K562 (cell line): Measurements from ENCODE around the gene EFNB3. TPM values are rescaled to one million over a fixed set of nuclear protein-coding genes. Genes with fewer than 3 reads are reported as not detected.

Source experiments
- ATAC-seq: fragments of 200-7000 bp; cut with Tn5 transposase; 3 replicates; pipeline ENCODE4 v1.9.1; 2020; ENCODE audit warnings: moderate library complexity
- BruUV-seq: library from RNA; stranded (reverse); fragments of 400-500 nt; replicated peaks from 2 replicates; lab custom pipeline; 2021; lab: Mats Ljungman, UMichigan
- CTCF ChIA-PET: fragments of 300-600 bp; formaldehyde crosslinking; extraction: SDS; loops from one replicate; lab custom pipeline; 2021; ENCODE audit warnings: low intra/inter-chr PET ratio; lab: Yijun Ruan, JAX
- POLR2A ChIA-PET: fragments of 300-600, 350-650 bp; sonication (Branson Sonifier 250); formaldehyde crosslinking; extraction: SDS; loops from one replicate; lab custom pipeline; 2021; ENCODE audit warnings: antibody characterized with exemption, inconsistent platforms; lab: Yijun Ruan, JAX
- DNase-seq, 4 experiments: peaks; one replicate each; pipeline versions ENCODE4 v3.0.0 to v3.0.0-alpha.2; 2011 to 2018; ENCODE audit warnings: low spot score in 3 of 4, mixed read lengths in 3 of 4; ENCODE audit errors: extremely low read depth in 1 of 4
- FAIRE-seq: peaks from 2 replicates; lab custom pipeline; 2011; peaks lifted over from hg19 to GRCh38; lab: Jason Lieb, UNC
- H2AFZ ChIP-seq: 2 replicates; pipeline ENCODE4 v1.6.0; 2011; ENCODE audit warnings: low read depth, low read length, control low read depth, inconsistent platforms
- H3K27ac ChIP-seq: fragments of 200-600 bp; 3 replicates; pipeline ENCODE4 v1.8.0; 2011; ENCODE audit warnings: low read depth, mild to moderate bottlenecking, control low read depth, inconsistent platforms, low read length, moderate library complexity, mixed read lengths; ENCODE audit errors: extremely low read depth
- H3K27me3 ChIP-seq, 2 experiments: fragments of 300-600 bp in 1 of 2; 2 replicates in 1 of 2; 3 replicates in 1 of 2; pipeline versions ENCODE4 v1.6.0 to v1.8.0; 2011; ENCODE audit warnings: inconsistent platforms in 2 of 2, low read length in 2 of 2, mild to moderate bottlenecking in 1 of 2, mixed read lengths in 1 of 2, moderate library complexity in 1 of 2; ENCODE audit not compliant: control insufficient read depth in 2 of 2, insufficient read depth in 2 of 2
- H3K36me3 ChIP-seq: fragments of 300-600 bp; 3 replicates; pipeline ENCODE4 v1.8.0; 2011; ENCODE audit warnings: mild to moderate bottlenecking, low read length, inconsistent platforms; ENCODE audit not compliant: control insufficient read depth, insufficient read depth
- H3K4me1 ChIP-seq, 2 experiments: fragments of 200-600 bp in 1 of 2; replicated peaks in 1 of 2; 2 replicates in 1 of 2; 3 replicates in 1 of 2; pipeline versions ENCODE4 v1.5.1 to v1.8.0; 2011; ENCODE audit warnings: inconsistent platforms in 2 of 2, low read length in 2 of 2, mild to moderate bottlenecking in 1 of 2, mixed read lengths in 1 of 2, moderate library complexity in 1 of 2; ENCODE audit not compliant: control insufficient read depth in 2 of 2, insufficient read depth in 2 of 2
- H3K4me2 ChIP-seq: 2 replicates; pipeline ENCODE4 v1.6.1; 2011; ENCODE audit warnings: low read length, control low read depth, inconsistent platforms, mixed read lengths; ENCODE audit not compliant: insufficient read depth
- H3K4me3 ChIP-seq: fragments of 200-600 bp; sonication (generic), shearing (Covaris generic); 2 replicates; pipeline ENCODE4 v1.5.1; 2016; ENCODE audit warnings: control low read depth, inconsistent platforms
- H3K79me2 ChIP-seq: fragments of 200-600 bp; 3 replicates; pipeline ENCODE4 v1.8.0; 2011; ENCODE audit warnings: low read length, inconsistent platforms; ENCODE audit not compliant: control insufficient read depth, insufficient read depth
- H3K9ac ChIP-seq, 2 experiments: 2 replicates each; pipeline versions ENCODE4 v1.6.0 to v1.6.1; 2011; ENCODE audit warnings: low read depth in 2 of 2, low read length in 2 of 2, control low read depth in 1 of 2, inconsistent platforms in 1 of 2, mild to moderate bottlenecking in 1 of 2, mixed read lengths in 1 of 2; ENCODE audit not compliant: insufficient read depth in 1 of 2
- H3K9me1 ChIP-seq: one replicate; pipeline ENCODE4 v1.6.0; 2011; ENCODE audit warnings: inconsistent platforms, mild to moderate bottlenecking, low read length, moderate library complexity; ENCODE audit not compliant: control insufficient read depth, insufficient read depth
- H3K9me3 ChIP-seq: replicated peaks from 2 replicates; pipeline ENCODE4 v1.5.1; 2011; ENCODE audit warnings: low read depth, low read length, inconsistent platforms; ENCODE audit not compliant: control insufficient read depth, insufficient read depth
- H4K20me1 ChIP-seq: replicated peaks from 2 replicates; pipeline ENCODE4 v1.6.1; 2011; ENCODE audit warnings: low read length, inconsistent platforms, mixed read lengths; ENCODE audit not compliant: control insufficient read depth, insufficient read depth
- CLOCK ChIP-seq: fragments of 250-450 bp; sonication (Bioruptor Pico); IDR thresholded peaks from 2 replicates; pipeline ENCODE4 v1.4.0; 2020; ENCODE audit warnings: mild to moderate bottlenecking, moderate library complexity, borderline replicate concordance
- EP400 ChIP-seq: fragments of 450-650 bp; IDR thresholded peaks from 2 replicates; pipeline ENCODE4 v1.6.1; 2017; ENCODE audit warnings: antibody characterized with exemption, mild to moderate bottlenecking, moderate library complexity
- KLF1 ChIP-seq: fragments of 450-650 bp; IDR thresholded peaks from 2 replicates; pipeline ENCODE4 v1.6.1; 2016; ENCODE audit warnings: missing genetic modification characterization, missing compliant biosample characterization
- KLF16 ChIP-seq: IDR thresholded peaks from 2 replicates; pipeline ENCODE4 v1.6.1; 2016; ENCODE audit warnings: antibody characterized with exemption
- MEF2A ChIP-seq: IDR thresholded peaks from 2 replicates; pipeline ENCODE4 v1.6.1; 2011; ENCODE audit warnings: low read depth, mild to moderate bottlenecking, low read length, moderate library complexity; ENCODE audit not compliant: control insufficient read depth
- PTRF ChIP-seq: fragments of 450-650 bp; IDR thresholded peaks from 2 replicates; pipeline ENCODE4 v1.6.1; 2016; ENCODE audit warnings: mild to moderate bottlenecking, missing genetic modification characterization, missing compliant biosample characterization
- THRB ChIP-seq: fragments of 450-650 bp; formaldehyde crosslinking; conservative IDR thresholded peaks from 2 replicates; pipeline ENCODE4 v1.4.0; 2022; ENCODE audit warnings: mild to moderate bottlenecking, missing genetic modification characterization
- ZBTB26 ChIP-seq: fragments of 450-650 bp; formaldehyde crosslinking; IDR thresholded peaks from 2 replicates; pipeline ENCODE4 v1.4.0; 2022; ENCODE audit warnings: missing genetic modification characterization
- ZBTB9 ChIP-seq: fragments of 450-650 bp; formaldehyde crosslinking; IDR thresholded peaks from 2 replicates; pipeline ENCODE4 v1.4.0; 2020; ENCODE audit warnings: mild to moderate bottlenecking, moderate library complexity
- ZFP91 ChIP-seq: sonication (generic); formaldehyde crosslinking; IDR thresholded peaks from 2 replicates; pipeline ENCODE4 v1.8.0; 2022; ENCODE audit warnings: mild to moderate bottlenecking, missing genetic modification reagents
- ZNF274 ChIP-seq: IDR thresholded peaks from 2 replicates; pipeline ENCODE4 v1.6.1; 2011; ENCODE audit warnings: low read depth, mild to moderate bottlenecking, low read length, moderate library complexity, borderline replicate concordance
- ZNF3 ChIP-seq: fragments of 250-450 bp; sonication (Bioruptor Pico); IDR thresholded peaks from 2 replicates; pipeline ENCODE4 v1.5.0; 2021; ENCODE audit warnings: mild to moderate bottlenecking, moderate library complexity
- ZNF655 ChIP-seq: fragments of 250-450 bp; sonication (Bioruptor Pico); IDR thresholded peaks from 2 replicates; pipeline ENCODE4 v1.5.0; 2021
- WGBS: fragments of 100-300 bp; shearing (Covaris generic); methylation state at CpG from one replicate; pipeline ENCODE4 v1.1.6; 2016; ENCODE audit warnings: low coverage, mixed read lengths; ENCODE audit not compliant: insufficient coverage; ENCODE audit errors: missing lambda C conversion rate; 5-methylcytosine and 5-hydroxymethylcytosine counted together
- in situ Hi-C: fragments of 300-500 bp; cut with MboI; formaldehyde crosslinking; loops from 4 replicates; pipeline ENCODE4 v1.15.0; 2018; ENCODE audit warnings: inconsistent platforms, mixed read lengths
- intact Hi-C: fragments of 100-400 bp; cut with micrococcal nuclease; formaldehyde crosslinking; loops from 2 replicates; pipeline ENCODE4 v1.14.2; 2022
- polyA plus RNA-seq, 8 experiments: library from polyadenylated mRNA; depleted of rRNA in 4 of 8; stranded (reverse) in 5 of 8; unstranded in 3 of 8; fragments of >200 nt; fragmentation: Nextera tagmentation in 2 of 8; fragmentation: Illumina TruSeq in 1 of 8; extraction: Ambion mirVana in 2 of 8; extraction: Trizol in 1 of 8; gene quantifications; 2 replicates each; pipeline versions ENCODE4 v1.2.1 to v1.2.3, GENCODE V29; 2011 to 2014; ENCODE audit warnings: inconsistent platforms in 1 of 8, missing spikeins in 1 of 8
- total RNA-seq, 7 experiments: library from RNA; depleted of rRNA in 6 of 7; stranded (reverse); fragments of >200 nt in 6 of 7; fragmentation: Illumina TruSeq in 2 of 7; extraction: Trizol in 2 of 7; gene quantifications; 2 replicates each; pipeline versions ENCODE4 v1.2.1 to v1.2.3, GENCODE V29; 2011 to 2021; ENCODE audit warnings: low replicate concordance in 1 of 7

Gene EFNB3
- total and polyA plus RNA-seq, 9 of the 15 experiments (the other 6 are each of a cell fraction or from before 2014, with no cell fraction given): not detected

- 95% methylated on average over 10 of the region's 10 CpGs for WGBS
- no peak for TF ChIP-seq ZBTB26 (CRISPR knock-in tag)
- no peak for TF ChIP-seq ZNF3
- TF ChIP-seq THRB: no peak
- no peak for TF ChIP-seq EP400
- no peak for TF ChIP-seq ZBTB9
- no peak for TF ChIP-seq ZFP91 (CRISPR knock-in tag)
- no peak for TF ChIP-seq KLF1 (tag)
- no peak for TF ChIP-seq MEF2A
- no peak for TF ChIP-seq CLOCK (CRISPR knock-in tag)
- TF ChIP-seq ZNF655 (CRISPR knock-in tag): no peak
- no peak for TF ChIP-seq PTRF (tag)
- no peak for TF ChIP-seq KLF16
- no peak for TF ChIP-seq ZNF274
These were observed 9.4 kb upstream of the EFNB3 start for GRCh38 chr17:7695586-7695985.

More at GRCh38 chr17:7695586-7695985, 9.4 kb upstream of the EFNB3 start:
- ChIA-PET POLR2A (interaction anchor here (1.0 kb wide), 1 partner anchor 9 kb away, joined by 7 read pairs; no protein-coding TSS in a partner anchor), CTCF (no interaction called here)
- no peak for ATAC-seq
- Histone ChIP-seq H3K27me3 (no peaks in the 10 kb centered on the region), H3K9ac (no peak overlapping the region; a peak in 1 of 4 replicates), H3K27ac (no peak overlapping the region), H4K20me1 (no peaks in the 10 kb centered on the region), H3K36me3 (peaks cover 16% of the 10 kb centered on the region; the same call in 1 of the 3 replicates), H2AFZ (no peak overlapping the region), H3K4me2 (no peak overlapping the region), H3K4me3 (no peak overlapping the region), H3K9me1 (no peaks in the 10 kb centered on the region), H3K9me3 (no peaks in the 10 kb centered on the region), H3K79me2 (no peaks in the 10 kb centered on the region), H3K4me1 (peaks cover under 1 to 2% of the 10 kb centered on the region in 2 experiments; a peak in 3 of 5 replicates)
- DNase-seq: no peak
- FAIRE-seq: no peak
- BruUV-seq: TSS peak; percentile 31
- in situ Hi-C loops (no loop called here), intact Hi-C loops (no loop called here)
